GM19452 (cell line): ENCODE data around the gene SAP30BP.

Source experiments
- ATAC-seq: cut with Tn5 transposase; IDR thresholded peaks from one replicate; pipeline ENCODE4 v1.9.1; 2021; ENCODE audit not compliant: unreplicated experiment

The SAP30BP gene

DNA sequence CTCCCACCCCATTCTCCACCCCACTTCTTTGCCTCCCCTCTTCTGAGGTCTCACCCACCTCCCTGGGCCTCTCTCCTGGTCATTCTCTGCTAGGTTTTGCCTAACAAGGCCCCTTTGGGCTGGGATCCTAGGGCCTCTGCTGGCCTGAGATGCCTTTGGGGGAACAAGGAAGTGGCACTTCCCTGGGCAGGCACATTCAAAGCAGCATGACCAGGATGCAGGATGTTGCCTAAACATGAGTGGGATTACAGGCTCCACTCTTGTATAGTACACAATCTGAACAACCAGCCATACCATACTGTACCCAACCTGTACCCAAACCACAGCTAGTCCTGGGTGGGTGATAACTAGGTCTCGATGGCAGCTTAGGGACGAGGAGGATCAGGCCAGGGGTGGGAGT, 88.9 kb downstream of the SAP30BP start:
- ATAC-seq = no peak

- ATAC-seq = no peak
These were observed 89.4 kb downstream of the SAP30BP start for GRCh38 chr17:75756451-75757085.

- ATAC-seq = no peak
These were observed 90.0 kb downstream of the SAP30BP start for GRCh38 chr17:75757086-75757681.
